HepG2 (cell line): Measurements from ENCODE around the gene TSEN54. TPM values are rescaled to one million over a fixed set of nuclear protein-coding genes. Genes with fewer than 3 reads are reported as not detected.
A peak's percentile ranks its signal among the peaks of the same experiment; 100 is the strongest.

Source experiments
- ATAC-seq: fragments of 200-7000 bp; cut with Tn5 transposase; 3 replicates; pipeline ENCODE4 v1.9.1; 2020; ENCODE audit warnings: mild to moderate bottlenecking, moderate library complexity
- BruUV-seq: library from RNA; stranded (reverse); fragments of 400-500 nt; replicated peaks from 2 replicates; lab custom pipeline; 2021; lab: Mats Ljungman, UMichigan
- CTCF ChIA-PET: fragments of 300-600 bp; formaldehyde crosslinking; extraction: SDS; loops from one replicate; lab custom pipeline; 2021; ENCODE audit warnings: low total read pairs, inconsistent platforms, low intra/inter-chr PET ratio; lab: Yijun Ruan, JAX
- POLR2A ChIA-PET: fragments of 350-600 bp; sonication (Branson Sonifier 250); formaldehyde crosslinking; loops from one replicate; lab custom pipeline; 2020; ENCODE audit warnings: antibody characterized with exemption, inconsistent platforms; lab: Yijun Ruan, JAX
- DNase-seq: peaks from one replicate; pipeline ENCODE4 v3.0.0-alpha.2; 2015; ENCODE audit warnings: low spot score
- FAIRE-seq: peaks from 3 replicates; lab custom pipeline; 2011; peaks lifted over from hg19 to GRCh38; lab: Jason Lieb, UNC
- H2AFZ ChIP-seq: one replicate; pipeline ENCODE4 v1.6.1; 2011; ENCODE audit warnings: low read length, inconsistent platforms
- H3K27ac ChIP-seq: fragments of 300-600 bp; 3 replicates; pipeline ENCODE4 v1.8.0; 2011; ENCODE audit warnings: mixed run types, mild to moderate bottlenecking, mixed read lengths, low read length, inconsistent platforms; ENCODE audit not compliant: insufficient read depth; ENCODE audit errors: extremely low read length
- H3K27me3 ChIP-seq, 2 experiments: fragments of 200-600 bp in 1 of 2; 2 replicates in 1 of 2; 3 replicates in 1 of 2; pipeline versions ENCODE4 v1.6.0 to v1.8.0; 2011; ENCODE audit warnings: low read length in 2 of 2, mild to moderate bottlenecking in 2 of 2, moderate library complexity in 2 of 2, inconsistent platforms in 1 of 2; ENCODE audit not compliant: insufficient read depth in 2 of 2, control insufficient read depth in 1 of 2
- H3K36me3 ChIP-seq, 2 experiments: fragments of 200-600 bp in 1 of 2; replicated peaks in 1 of 2; 2 replicates in 1 of 2; 3 replicates in 1 of 2; pipeline versions ENCODE4 v1.5.1 to v1.8.0; 2011; ENCODE audit warnings: low read length in 2 of 2, inconsistent platforms in 1 of 2; ENCODE audit not compliant: insufficient read depth in 2 of 2, control insufficient read depth in 1 of 2
- H3K4me1 ChIP-seq: 2 replicates; pipeline ENCODE4 v1.5.1; 2012; ENCODE audit warnings: low read length, inconsistent platforms; ENCODE audit not compliant: insufficient read depth
- H3K4me2 ChIP-seq: 2 replicates; pipeline ENCODE4 v1.6.0; 2011; ENCODE audit warnings: low read depth, low read length, inconsistent platforms
- H3K4me3 ChIP-seq, 3 experiments: fragments of 200-600 bp in 1 of 3; sonication (generic), shearing (Covaris generic) in 1 of 3; replicated peaks in 1 of 3; 2 replicates each; pipeline ENCODE4 v1.5.1; 2011 to 2016; ENCODE audit warnings: low read length in 3 of 3, inconsistent platforms in 2 of 3, low read depth in 2 of 3, mild to moderate bottlenecking in 2 of 3, control low read depth in 1 of 3, mixed read lengths in 1 of 3; ENCODE audit not compliant: insufficient read depth in 1 of 3
- H3K79me2 ChIP-seq: one replicate; pipeline ENCODE4 v1.6.1; 2011; ENCODE audit warnings: low read length, inconsistent platforms; ENCODE audit not compliant: insufficient read depth
- H3K9ac ChIP-seq: 2 replicates; pipeline ENCODE4 v1.6.0; 2011; ENCODE audit warnings: mild to moderate bottlenecking, low read depth, low read length, inconsistent platforms; ENCODE audit not compliant: insufficient read depth
- H3K9me3 ChIP-seq: 2 replicates; pipeline ENCODE4 v1.5.1; 2012; ENCODE audit warnings: mild to moderate bottlenecking, low read length
- H4K20me1 ChIP-seq: 2 replicates; pipeline ENCODE4 v1.6.0; 2011; ENCODE audit warnings: inconsistent platforms, mild to moderate bottlenecking, low read length, moderate library complexity; ENCODE audit not compliant: insufficient read depth
- FOXM1 ChIP-seq: sonication (generic); formaldehyde crosslinking; IDR thresholded peaks from 2 replicates; pipeline ENCODE4 v1.5.0; 2020; ENCODE audit warnings: missing genetic modification reagents
- MTA1 ChIP-seq: sonication (generic); formaldehyde crosslinking; IDR thresholded peaks from 2 replicates; pipeline ENCODE4 v1.4.0; 2020; ENCODE audit warnings: missing genetic modification reagents, mild to moderate bottlenecking, borderline replicate concordance
- SAP130 ChIP-seq: IDR thresholded peaks from 2 replicates; pipeline ENCODE4 v1.6.1; 2016; ENCODE audit warnings: low read depth
- SP140L ChIP-seq: sonication (generic); formaldehyde crosslinking; IDR thresholded peaks from 2 replicates; pipeline ENCODE4 v1.4.0; 2020; ENCODE audit warnings: missing genetic modification reagents, borderline replicate concordance
- SRSF9 ChIP-seq: fragments of 200-400 bp; formaldehyde crosslinking; IDR thresholded peaks from 2 replicates; pipeline ENCODE4 v1.6.1; 2018; ENCODE audit warnings: borderline replicate concordance, mild to moderate bottlenecking, low read depth, low read length; ENCODE audit not compliant: insufficient read depth, poor library complexity, severe bottlenecking
- TBX2 ChIP-seq: sonication (generic); formaldehyde crosslinking; IDR thresholded peaks from 2 replicates; pipeline ENCODE4 v1.5.0; 2020; ENCODE audit warnings: missing genetic modification reagents, mild to moderate bottlenecking, borderline replicate concordance
- TBX3 ChIP-seq: fragments of 450-650 bp; IDR thresholded peaks from 2 replicates; pipeline ENCODE4 v1.6.1; 2017; ENCODE audit warnings: antibody characterized with exemption, mild to moderate bottlenecking, inconsistent platforms, borderline replicate concordance
- ZBTB8A ChIP-seq: sonication (generic); formaldehyde crosslinking; IDR thresholded peaks from 2 replicates; pipeline ENCODE4 v1.4.0; 2020; ENCODE audit warnings: mild to moderate bottlenecking, low read depth, missing genetic modification reagents, borderline replicate concordance
- ZNF138 ChIP-seq: sonication (generic); formaldehyde crosslinking; IDR thresholded peaks from 2 replicates; pipeline ENCODE4 v1.5.0; 2020; ENCODE audit warnings: mild to moderate bottlenecking, low read depth, missing genetic modification reagents
- ZNF207 ChIP-seq: fragments of 450-650 bp; IDR thresholded peaks from 2 replicates; pipeline ENCODE4 v1.6.1; 2016; ENCODE audit warnings: antibody characterized with exemption, borderline replicate concordance
- WGBS: methylation state at CpG from one replicate; pipeline ENCODE4 v1.1.6; 2017; ENCODE audit warnings: low lambda C conversion rate; 5-methylcytosine and 5-hydroxymethylcytosine counted together
- in situ Hi-C: cut with HindIII; loops from 2 replicates; pipeline ENCODE4 v1.10.0; 2017; ENCODE audit warnings: low pct_unique_long_range_greater_than_20kb; ENCODE audit not compliant: extremely low pct_ligation_motif_present
- intact Hi-C: fragments of 100-400 bp; cut with micrococcal nuclease; formaldehyde crosslinking; loops from one replicate; pipeline ENCODE4 v1.10.0; 2022; ENCODE audit not compliant: unreplicated experiment
- polyA plus RNA-seq, 8 experiments: library from polyadenylated mRNA; depleted of rRNA in 3 of 8; stranded (reverse) in 7 of 8; unstranded in 1 of 8; fragments of >200 nt; fragmentation: Illumina TruSeq in 4 of 8; extraction: Trizol in 4 of 8; gene quantifications; 2 replicates each; pipeline versions ENCODE4 v1.2.1 to v1.2.3, GENCODE V29; 2011 to 2016; ENCODE audit warnings: low read depth in 4 of 8, missing spikeins in 1 of 8, mixed read lengths in 1 of 8; ENCODE audit not compliant: insufficient read depth in 1 of 8
- total RNA-seq, 5 experiments: library from RNA; depleted of rRNA; stranded (reverse); fragments of >200 nt; fragmentation: Illumina TruSeq; extraction: Trizol; gene quantifications; 2 replicates each; pipeline ENCODE4 v1.2.3, GENCODE V29; 2016; ENCODE audit warnings: low read depth in 1 of 5
- TF ChIP-seq, protein P1 (sequence below): sonication (generic); formaldehyde crosslinking; IDR thresholded peaks from 2 replicates; pipeline ENCODE4 v1.5.1; 2020; ENCODE audit warnings: missing genetic modification reagents, mild to moderate bottlenecking, borderline replicate concordance
- TF ChIP-seq, protein P2 (sequence below): sonication (generic); formaldehyde crosslinking; IDR thresholded peaks from 2 replicates; pipeline ENCODE4 v1.9.0; 2021; ENCODE audit warnings: mild to moderate bottlenecking, missing genetic modification reagents

Gene TSEN54
- total and polyA plus RNA-seq, 2 of the 13 experiments (the other 11 are each of a cell fraction or from before 2014, with no cell fraction given), result 62.9 to 63.3 TPM

DNA sequence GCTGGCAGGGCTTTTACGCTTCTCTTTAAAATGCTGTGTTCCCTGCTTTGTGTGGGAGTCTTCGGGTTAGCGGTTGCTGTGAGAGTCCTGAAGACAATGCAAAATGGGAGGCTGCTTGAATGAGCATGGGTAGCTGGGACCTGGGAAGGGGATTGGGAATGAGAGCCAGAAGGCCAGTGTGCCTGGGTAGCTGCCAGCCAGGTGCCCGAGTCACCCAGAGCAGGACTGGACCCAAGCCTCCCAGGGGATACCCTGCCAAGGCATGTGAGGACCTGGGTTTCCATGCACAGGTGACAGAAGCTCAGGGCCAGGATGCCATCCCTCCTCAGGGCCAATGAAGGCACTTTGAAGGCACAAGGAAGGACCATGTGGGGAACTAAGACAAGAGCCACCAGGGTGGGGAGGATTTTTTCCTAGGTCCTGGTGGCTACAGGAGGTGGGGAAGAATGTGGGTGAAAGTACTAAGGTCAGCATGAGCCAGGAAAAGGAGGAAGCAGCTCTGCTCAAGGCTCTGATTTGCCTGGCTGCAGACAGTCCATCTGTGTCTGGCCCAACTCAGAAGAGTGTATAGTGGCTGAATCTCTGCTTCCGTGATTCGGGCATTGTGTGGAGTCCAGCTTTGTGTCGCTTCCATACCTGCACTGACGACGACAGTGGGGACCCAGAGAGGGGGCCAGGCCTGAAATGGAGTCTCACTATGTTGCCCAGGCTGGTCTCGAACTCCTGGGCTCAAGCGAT is 39.4 kb upstream of the TSEN54 start:
- FAIRE-seq (no peak), ATAC-seq (peak; percentile 37), DNase-seq (no peak)
- no peak overlapping the region for H2AFZ ChIP-seq
- no peaks in the 10 kb centered on the region for H3K27me3 ChIP-seq
- ChIA-PET POLR2A (interaction anchor here (1.0 to 1.2 kb wide), 2 partner anchors 18 to 21 kb away, joined by 3 to 6 read pairs; partner anchors contain the start of gene TMEM94), CTCF (no interaction called here)
- H4K20me1 ChIP-seq, result peaks cover 13% of the 10 kb centered on the region; the same call in 1 of the 2 replicates
- no peak overlapping the region for H3K9ac ChIP-seq
- H3K4me2 ChIP-seq, result no peak overlapping the region
- peaks cover 21 to 48% of the 10 kb centered on the region in 2 experiments for H3K36me3 ChIP-seq
- no peak overlapping the region for H3K27ac ChIP-seq
- H3K4me3 ChIP-seq, result no peak overlapping the region
- intact Hi-C loops (no loop called here), in situ Hi-C loops (no loop called here)
- WGBS, result 74% methylated on average over 9 of the region's 11 CpGs
- no peaks in the 10 kb centered on the region for H3K79me2 ChIP-seq
- no peaks in the 10 kb centered on the region for H3K9me3 ChIP-seq
- no TSS peak for BruUV-seq
- H3K4me1 ChIP-seq, result peaks cover 15% of the 10 kb centered on the region
- no peak for TF ChIP-seq ZNF207
- TF ChIP-seq TBX2, result no peak; the same call in 1 of the 2 replicates
- TF ChIP-seq SRSF9, result no peak
- TF ChIP-seq, protein P1, sequence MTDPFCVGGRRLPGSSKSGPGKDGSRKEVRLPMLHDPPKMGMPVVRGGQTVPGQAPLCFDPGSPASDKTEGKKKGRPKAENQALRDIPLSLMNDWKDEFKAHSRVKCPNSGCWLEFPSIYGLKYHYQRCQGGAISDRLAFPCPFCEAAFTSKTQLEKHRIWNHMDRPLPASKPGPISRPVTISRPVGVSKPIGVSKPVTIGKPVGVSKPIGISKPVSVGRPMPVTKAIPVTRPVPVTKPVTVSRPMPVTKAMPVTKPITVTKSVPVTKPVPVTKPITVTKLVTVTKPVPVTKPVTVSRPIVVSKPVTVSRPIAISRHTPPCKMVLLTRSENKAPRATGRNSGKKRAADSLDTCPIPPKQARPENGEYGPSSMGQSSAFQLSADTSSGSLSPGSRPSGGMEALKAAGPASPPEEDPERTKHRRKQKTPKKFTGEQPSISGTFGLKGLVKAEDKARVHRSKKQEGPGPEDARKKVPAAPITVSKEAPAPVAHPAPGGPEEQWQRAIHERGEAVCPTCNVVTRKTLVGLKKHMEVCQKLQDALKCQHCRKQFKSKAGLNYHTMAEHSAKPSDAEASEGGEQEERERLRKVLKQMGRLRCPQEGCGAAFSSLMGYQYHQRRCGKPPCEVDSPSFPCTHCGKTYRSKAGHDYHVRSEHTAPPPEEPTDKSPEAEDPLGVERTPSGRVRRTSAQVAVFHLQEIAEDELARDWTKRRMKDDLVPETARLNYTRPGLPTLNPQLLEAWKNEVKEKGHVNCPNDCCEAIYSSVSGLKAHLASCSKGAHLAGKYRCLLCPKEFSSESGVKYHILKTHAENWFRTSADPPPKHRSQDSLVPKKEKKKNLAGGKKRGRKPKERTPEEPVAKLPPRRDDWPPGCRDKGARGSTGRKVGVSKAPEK, result no peak
- no peak for TF ChIP-seq ZNF138 (CRISPR knock-in tag)
- TF ChIP-seq SAP130 (CRISPR knock-in tag), result no peak
- TF ChIP-seq TBX3, result 0 out of 2 replicates have a peak, but pooled peaks have one; percentile 6
- no peak for TF ChIP-seq SP140L (CRISPR knock-in tag)
- no peak for TF ChIP-seq ZBTB8A (CRISPR knock-in tag)
- TF ChIP-seq, protein P2, sequence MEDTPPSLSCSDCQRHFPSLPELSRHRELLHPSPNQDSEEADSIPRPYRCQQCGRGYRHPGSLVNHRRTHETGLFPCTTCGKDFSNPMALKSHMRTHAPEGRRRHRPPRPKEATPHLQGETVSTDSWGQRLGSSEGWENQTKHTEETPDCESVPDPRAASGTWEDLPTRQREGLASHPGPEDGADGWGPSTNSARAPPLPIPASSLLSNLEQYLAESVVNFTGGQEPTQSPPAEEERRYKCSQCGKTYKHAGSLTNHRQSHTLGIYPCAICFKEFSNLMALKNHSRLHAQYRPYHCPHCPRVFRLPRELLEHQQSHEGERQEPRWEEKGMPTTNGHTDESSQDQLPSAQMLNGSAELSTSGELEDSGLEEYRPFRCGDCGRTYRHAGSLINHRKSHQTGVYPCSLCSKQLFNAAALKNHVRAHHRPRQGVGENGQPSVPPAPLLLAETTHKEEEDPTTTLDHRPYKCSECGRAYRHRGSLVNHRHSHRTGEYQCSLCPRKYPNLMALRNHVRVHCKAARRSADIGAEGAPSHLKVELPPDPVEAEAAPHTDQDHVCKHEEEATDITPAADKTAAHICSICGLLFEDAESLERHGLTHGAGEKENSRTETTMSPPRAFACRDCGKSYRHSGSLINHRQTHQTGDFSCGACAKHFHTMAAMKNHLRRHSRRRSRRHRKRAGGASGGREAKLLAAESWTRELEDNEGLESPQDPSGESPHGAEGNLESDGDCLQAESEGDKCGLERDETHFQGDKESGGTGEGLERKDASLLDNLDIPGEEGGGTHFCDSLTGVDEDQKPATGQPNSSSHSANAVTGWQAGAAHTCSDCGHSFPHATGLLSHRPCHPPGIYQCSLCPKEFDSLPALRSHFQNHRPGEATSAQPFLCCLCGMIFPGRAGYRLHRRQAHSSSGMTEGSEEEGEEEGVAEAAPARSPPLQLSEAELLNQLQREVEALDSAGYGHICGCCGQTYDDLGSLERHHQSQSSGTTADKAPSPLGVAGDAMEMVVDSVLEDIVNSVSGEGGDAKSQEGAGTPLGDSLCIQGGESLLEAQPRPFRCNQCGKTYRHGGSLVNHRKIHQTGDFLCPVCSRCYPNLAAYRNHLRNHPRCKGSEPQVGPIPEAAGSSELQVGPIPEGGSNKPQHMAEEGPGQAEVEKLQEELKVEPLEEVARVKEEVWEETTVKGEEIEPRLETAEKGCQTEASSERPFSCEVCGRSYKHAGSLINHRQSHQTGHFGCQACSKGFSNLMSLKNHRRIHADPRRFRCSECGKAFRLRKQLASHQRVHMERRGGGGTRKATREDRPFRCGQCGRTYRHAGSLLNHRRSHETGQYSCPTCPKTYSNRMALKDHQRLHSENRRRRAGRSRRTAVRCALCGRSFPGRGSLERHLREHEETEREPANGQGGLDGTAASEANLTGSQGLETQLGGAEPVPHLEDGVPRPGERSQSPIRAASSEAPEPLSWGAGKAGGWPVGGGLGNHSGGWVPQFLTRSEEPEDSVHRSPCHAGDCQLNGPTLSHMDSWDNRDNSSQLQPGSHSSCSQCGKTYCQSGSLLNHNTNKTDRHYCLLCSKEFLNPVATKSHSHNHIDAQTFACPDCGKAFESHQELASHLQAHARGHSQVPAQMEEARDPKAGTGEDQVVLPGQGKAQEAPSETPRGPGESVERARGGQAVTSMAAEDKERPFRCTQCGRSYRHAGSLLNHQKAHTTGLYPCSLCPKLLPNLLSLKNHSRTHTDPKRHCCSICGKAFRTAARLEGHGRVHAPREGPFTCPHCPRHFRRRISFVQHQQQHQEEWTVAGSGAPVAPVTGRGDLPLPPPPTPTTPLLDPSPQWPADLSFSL, result no peak
- TF ChIP-seq MTA1 (CRISPR knock-in tag), result 0 out of 2 replicates have a peak, but pooled peaks have one; percentile 30
- no peak for TF ChIP-seq FOXM1 (CRISPR knock-in tag)
